CD4-positive, alpha-beta T cell treated with Interleukin-10 for 1 hour (primary cell): ENCODE results near the gene BEST2.
"Not testable (repeated sequence)": the region's sequence is repeated elsewhere in the genome, so short reads cannot be mapped to it uniquely, and the experiment has no call there.

Experiments used
- DNase-seq: peaks from one replicate; pipeline ENCODE4 v3.0.0-alpha.2; 2020

Gene BEST2

DNA sequence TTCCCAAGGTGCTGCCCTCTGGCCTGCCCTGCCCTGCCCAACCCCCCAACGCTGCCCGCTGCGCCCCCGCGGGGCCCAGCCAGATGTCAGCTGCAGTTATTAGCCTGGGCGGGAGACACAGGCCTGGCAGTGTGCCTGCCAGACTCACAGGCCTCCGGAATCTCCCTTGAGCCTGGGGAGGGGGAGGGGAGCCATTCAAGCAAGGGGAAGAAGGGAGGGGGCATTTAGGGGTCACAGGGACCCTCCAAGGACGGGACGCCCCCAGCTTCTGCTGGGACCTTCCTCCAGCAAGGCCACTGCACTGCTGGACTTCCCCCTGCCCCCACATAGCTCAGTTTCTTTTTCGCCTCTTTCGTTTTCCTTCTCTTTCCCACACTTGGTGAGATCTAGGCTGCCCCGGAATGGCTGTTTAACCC is 37.1 kb downstream of the BEST2 start:
- DNase-seq, result peak; percentile 83

DNA sequence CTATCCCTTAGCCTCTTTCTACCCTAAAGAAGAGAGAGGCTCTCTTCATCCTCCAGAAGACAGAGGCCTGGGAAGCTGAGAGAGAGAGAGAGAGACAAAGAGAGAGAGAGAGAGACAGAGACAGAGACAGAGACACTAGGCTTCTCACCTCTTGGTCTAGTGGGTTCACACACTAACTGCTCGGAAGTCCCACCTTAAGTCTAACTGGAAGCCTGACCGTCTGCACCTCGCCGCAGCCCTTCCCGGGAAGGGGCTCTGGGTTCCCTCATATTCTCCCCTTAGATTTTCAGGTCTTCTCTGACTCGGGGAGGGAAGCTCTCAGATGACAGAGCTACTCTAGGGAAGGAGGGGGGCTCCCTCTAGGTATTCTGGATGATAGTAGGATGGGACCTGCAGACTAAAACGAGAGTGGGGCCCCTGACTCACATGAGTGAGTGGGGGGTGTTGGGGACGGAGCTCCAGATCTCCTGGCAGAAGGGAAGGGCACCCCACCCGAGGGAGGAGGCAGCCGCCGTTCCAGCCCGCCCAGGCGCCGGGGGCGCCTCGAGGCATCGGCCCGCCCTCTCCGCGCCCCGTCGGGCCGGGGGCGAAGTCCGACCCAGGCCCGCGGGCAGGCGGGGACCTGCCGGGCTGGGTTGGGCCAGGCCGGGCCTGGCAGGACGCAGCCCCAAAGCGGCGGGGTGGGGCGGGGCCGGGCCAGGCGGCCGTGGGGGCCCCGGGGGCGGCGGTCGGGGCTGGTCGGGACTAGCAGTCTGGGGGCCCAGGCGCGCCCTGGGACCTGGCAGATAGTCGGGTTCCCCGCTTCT is 37.7 kb downstream of the BEST2 start:
- peak; percentile 65 for DNase-seq

DNA sequence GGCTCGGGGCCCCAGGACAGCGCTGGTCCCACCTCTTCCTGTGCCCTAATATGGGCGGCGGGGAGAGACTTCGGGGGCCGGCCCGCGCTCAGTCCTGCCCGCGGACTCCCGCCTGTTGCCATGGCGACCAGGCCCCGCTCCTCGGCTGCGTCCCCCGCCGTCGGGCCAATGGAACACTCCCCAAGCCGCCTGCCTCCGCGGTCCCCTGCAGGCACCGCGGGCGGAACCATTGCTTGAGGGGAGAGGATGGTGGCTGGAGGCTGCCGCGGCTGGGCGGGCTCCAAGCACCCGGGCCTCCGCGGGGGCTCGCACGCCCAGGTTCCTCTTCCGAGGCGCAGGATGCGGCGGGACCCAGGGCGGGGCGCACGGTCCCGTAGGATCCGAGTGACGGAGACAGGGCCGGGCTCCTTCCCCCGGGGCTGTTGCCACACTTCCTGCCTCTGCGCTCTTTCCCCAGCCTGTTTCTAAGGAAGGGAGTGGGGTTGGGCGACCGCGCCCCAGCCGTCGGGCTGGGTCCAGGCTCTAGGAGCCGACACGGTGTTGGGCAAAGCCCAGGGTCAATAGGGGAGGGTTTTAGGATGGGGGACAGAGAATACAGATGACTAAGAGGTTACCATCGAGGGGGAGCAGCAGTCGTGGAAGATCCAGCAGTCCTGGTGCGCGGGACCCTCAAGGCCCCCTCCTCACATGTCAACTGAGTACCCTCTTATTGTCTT is 38.5 kb downstream of the BEST2 start:
- DNase-seq, result peak; percentile 98

- DNase-seq, result no peak
Observed at GRCh38 chr19:12790628-12791344, 39.2 kb downstream of the BEST2 start.

- peak; percentile 99 for DNase-seq
Observed at GRCh38 chr19:12791345-12792050, 39.9 kb downstream of the BEST2 start, which contains the start of gene JUNB. Gene JUNB, plus strand, starts transcription at chr19:12791486. Its CDS starts 286 bp downstream, at chr19:12791772.

GRCh38 chr19:12792051-12792852 is 40.7 kb downstream of the BEST2 start:
- peak; percentile 73 for DNase-seq

DNA sequence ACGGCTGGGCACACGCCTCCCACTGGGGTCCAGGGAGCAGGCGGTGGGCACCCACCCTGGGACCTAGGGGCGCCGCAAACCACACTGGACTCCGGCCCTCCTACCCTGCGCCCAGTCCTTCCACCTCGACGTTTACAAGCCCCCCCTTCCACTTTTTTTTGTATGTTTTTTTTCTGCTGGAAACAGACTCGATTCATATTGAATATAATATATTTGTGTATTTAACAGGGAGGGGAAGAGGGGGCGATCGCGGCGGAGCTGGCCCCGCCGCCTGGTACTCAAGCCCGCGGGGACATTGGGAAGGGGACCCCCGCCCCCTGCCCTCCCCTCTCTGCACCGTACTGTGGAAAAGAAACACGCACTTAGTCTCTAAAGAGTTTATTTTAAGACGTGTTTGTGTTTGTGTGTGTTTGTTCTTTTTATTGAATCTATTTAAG is 41.3 kb downstream of the BEST2 start:
- DNase-seq, result no peak

DNA sequence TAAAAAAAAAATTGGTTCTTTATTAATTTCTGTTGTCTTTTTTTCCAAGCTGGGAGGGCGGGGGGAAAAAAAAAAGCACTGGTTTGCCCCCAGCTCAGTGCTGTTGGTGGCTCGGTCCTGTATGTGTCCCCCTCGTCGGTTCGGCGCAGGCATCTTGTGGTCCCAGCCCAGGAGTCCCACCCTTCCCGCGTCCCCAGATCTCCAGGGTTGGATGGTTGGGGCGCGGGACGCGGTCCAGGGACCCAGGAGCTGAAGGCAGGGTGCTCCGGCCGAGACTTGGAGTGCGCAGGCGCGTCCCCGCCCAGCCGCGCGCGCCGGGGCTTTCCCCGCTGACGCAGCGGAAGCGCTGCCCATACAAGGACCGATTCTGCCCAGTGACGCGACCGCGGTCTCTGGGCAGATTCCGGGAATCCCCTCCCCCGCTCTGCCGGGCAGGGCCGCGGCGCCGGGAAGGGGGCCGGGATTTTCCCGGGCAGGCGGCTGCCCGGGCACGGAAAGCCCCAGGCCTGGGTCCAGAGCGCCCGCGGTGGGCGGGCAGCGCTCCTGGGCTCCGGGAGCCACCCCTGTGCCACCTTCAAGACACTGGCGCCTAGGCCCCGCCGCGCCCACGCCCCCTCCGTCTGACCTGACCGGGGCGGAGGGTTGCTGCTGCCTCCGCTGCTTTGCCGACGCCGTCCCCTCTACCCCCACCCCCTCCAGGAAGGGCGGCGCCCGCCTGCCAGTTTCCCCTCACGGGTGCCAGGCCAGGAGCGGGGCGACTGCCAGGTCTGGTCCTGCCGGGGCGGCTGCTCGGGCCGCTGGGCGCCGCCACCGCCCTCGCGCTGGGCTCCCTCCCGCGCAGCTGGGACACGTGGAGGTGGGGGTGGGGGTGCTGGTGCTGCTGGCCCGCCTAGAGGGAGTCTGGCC is 42.0 kb downstream of the BEST2 start:
- peak; percentile 97 for DNase-seq

- peak; percentile 66 for DNase-seq
Observed at GRCh38 chr19:12794196-12794941, 42.8 kb downstream of the BEST2 start.

GRCh38 chr19:12794971-12795381 is 43.4 kb downstream of the BEST2 start:
- DNase-seq, result peak; percentile 55

DNA sequence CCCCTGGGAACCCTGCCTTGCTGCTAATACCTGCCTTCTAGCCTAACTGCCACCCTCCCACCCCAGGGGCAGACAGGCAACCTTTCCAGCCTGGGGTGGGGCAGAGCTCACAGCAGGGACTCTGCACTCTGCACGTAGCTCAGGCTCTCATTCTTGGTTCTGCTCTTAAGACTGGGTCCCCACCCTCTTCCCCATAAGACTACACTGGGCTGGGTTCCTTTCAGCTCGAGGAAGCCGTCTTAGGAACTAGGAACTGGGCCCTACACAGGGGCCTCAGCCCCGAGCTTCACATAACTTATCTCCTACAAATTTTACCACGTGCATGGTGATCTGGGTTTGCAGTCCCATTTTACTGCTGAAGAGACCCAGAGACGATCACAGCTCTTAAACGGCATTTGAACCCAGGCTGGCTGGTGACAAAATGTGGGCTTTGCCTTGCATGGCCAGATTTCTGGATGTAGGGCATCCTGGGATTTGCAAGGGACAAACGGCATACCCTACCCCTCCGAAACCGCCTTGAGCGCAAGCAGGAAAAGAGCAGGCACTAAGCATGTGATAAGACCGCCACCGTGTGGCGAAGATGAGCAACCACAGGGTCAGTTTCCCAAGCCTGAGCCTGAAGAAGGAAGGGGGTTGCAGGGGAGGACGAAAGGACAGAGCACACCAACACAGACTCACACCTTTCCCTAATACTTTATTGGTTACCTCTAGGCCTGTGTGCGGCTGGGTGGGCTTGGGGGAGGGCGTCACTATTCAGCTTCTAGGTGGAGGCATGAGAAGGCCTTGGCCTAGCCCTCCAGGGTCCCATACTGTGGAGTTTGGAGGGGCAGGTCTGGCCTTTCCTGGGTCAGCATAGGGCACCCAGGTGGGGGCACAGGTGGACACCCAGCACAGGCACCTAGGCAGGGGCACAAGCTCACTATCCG is 44.8 kb downstream of the BEST2 start:
- DNase-seq, result peak; percentile 85

DNA sequence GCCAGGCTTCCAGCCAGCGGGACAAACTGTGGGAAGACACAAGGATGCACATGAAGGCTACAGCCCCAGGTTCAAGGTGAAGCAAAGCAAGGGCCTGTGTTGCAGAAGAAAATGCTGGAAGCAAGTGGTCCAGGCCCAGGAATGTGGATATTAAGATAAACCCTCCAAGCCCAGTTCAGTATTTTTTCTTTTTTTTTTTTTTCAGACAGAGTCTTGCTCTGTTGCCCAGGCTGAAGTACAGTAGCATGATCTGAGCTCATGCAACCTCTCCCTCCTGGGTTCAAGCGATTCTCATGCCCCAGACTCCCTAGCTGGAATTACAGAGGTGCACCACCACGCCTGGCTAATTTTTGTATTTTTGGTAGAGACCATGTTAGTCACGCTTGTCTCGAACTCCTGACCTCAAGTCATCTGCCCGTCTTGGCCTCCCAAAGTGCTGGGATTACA is 45.6 kb downstream of the BEST2 start:
- no peak for DNase-seq

DNA sequence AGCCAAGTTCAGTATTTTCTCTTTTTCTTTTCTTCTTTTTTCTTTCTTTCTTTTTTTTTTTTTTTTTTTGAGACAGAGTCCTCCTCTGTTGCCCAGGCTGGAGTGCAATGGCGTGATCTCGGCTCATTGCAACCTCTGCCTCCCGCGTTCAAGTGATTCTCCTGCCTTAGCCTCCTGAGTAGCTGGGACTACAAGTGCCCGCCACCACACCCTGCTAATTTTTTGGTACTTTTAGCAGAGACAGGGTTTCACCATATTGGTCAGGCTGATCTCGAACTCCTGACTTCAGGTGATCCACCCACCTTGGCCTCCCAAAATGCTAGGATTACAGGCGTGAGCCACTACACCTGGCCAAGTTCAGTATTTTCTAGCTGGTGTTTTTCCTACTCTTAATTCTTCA is 46.0 kb downstream of the BEST2 start:
- not testable (repeated sequence) for DNase-seq

GRCh38 chr19:12799742-12800465 is 48.3 kb downstream of the BEST2 start:
- DNase-seq, result no peak

DNA sequence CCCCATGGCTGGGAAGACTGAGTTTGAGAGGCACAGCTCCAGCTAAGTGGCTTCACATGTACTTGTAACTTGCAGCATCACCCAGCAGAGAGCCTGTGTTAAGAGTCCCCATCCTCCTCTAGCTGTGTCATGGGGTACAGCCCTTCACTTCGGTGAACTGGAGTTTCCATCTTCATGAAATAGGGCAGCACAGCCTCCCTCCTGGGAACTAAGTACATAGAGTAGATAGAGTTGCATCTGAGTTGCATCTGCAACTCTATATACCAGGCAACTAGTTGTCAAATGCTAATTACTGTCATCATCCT is 48.8 kb downstream of the BEST2 start:
- no peak for DNase-seq

GRCh38 chr19:12800923-12801465 is 49.4 kb downstream of the BEST2 start:
- no peak for DNase-seq

DNA sequence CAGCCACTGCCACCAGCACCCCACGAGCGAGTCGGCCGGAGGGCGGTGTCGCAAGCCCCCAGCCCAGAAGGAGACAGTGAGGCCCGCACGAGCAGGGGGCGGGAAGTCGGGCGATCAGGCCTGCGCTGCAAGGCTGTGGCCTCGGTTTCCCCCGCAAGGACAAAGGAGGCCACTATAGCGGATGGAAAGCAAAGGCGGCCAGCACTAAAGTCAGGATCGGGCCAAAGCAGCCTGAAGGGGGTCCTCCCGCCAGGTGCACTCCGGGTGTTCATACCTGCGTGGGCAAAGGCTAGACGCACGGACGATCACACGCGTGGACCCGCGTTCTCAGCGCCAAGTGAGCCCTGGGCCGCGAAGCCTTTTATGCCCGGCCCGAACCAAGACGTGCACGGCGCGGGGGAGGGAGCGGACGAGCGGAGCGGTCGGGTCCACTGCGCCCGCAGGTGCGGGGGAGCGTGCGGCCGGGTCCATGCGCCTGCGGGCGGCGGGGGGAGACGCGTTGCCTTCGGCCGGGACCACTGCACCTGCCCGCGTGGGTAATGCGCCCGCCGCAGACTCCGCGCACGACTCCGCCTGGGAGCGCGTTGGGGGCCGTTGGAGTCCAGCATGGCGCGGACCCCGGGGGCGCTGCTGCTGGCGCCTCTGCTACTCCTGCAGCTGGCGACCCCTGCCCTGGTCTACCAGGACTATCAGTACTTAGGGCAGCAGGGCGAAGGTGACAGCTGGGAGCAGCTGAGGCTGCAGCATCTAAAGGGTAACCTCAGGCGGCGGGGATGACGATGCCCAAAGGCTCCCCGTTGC is 50.1 kb downstream of the BEST2 start, which contains the start of the genes PRDX2 and THSD8:
PRDX2 (minus strand) TSS at position 335 of the 801 bp plus-strand sequence. CDS start 539 bp downstream, outside the sequence.
THSD8 (plus strand) TSS at position 604 of the 801 bp plus-strand sequence; CDS start at position 607, 3 bp downstream.
- DNase-seq, result peak; percentile 82
